NCI-H2227 treated with DMSO at 0.1 percent for 48 hours (cell line): ENCODE results near the gene CAMK1D.
"Not testable (repeated sequence)": the region's sequence is repeated elsewhere in the genome, so short reads cannot be mapped to it uniquely, and the experiment has no call there.

Experiments
- DNase-seq: peaks from one replicate; lab custom pipeline; 2025; lab: John Stamatoyannopoulos, UW

CAMK1D gene

GRCh38 chr10:12854988-12855387, 505.6 kb downstream of the CAMK1D start:
- no peak for DNase-seq

DNA sequence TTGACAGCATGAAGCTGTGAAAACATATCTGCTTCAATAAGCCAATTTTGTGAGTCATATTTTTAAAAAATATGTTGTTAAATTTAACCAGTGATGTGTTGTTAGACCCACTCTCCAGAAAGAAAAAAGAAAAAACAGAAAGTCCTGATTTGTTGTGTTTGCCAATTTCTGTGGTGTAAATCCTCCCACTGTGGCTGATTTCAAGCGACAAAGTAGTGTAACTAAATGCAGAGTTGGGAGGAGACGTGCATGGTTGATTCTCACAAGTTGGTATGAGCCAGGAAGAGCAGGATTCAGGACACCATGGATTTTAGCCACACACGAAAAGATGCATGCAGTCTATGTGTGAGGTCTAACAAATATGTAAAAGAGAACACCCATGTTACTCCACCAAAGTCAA, 513.1 kb downstream of the CAMK1D start:
- no peak for DNase-seq

DNA sequence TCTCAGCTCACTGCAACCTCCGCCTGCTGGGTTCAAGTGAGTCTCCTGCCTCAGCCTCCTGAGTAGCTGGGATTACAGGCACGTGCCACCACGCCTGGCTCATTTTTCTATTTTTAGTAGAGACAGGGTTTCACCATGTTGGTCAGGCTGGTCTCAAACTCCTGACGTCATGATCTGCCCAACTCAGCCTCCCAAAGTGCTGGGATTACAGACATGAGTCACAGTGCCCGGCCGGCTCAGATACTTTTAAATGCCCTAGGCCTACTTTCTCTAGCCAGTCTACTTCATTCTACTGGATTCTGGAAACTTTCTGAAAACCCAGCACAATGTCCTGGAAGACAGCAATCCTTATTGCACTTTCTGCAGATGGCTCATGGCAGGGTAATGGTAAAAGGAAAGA, 516.2 kb downstream of the CAMK1D start:
- not testable (repeated sequence) for DNase-seq

- no peak for DNase-seq
These were observed 518.9 kb downstream of the CAMK1D start for GRCh38 chr10:12868229-12868628.

DNA sequence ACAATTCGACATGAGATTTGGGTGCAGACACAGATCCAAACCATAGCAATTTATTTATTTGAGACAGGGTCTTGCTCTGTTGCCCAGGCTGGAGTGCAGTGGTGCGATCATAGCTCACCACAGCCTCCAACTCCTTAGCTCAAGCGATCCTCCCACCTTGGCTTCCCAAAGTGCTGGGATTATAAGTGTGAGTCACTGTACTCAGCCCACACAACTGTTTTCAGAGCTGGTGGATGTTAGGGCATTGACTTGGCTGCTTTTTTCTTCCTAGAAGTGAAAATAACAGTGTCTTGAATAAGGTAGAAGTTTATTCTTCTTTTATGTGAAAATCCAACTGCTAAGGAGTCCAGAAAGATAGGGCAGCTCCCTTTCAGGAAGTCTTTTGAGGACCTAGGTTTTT, 520.1 kb downstream of the CAMK1D start:
- DNase-seq: no peak

GRCh38 chr10:12872577-12872976, 523.2 kb downstream of the CAMK1D start:
- no peak for DNase-seq

GRCh38 chr10:12873172-12873571, 523.8 kb downstream of the CAMK1D start:
- DNase-seq: no peak

DNA sequence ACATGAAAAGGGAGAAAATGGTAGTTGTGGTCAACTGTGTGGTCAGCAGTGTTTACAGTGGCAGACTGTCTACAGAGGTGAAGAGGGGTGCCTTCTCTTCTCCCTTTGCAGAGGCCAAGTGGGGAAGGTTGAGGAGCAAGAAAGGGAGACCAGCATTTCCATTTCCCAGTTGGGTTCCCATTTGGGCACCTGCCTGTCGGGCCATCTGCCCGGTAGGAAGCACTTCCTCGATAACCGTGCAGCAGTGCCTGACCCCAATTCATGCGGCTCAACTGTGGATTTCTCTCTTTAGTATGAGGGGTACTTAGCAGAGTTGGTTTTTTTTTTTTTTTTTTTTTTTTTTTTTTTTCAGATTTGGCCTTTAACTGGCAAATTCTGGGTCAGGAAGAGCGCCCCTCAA, 525.2 kb downstream of the CAMK1D start:
- DNase-seq: no peak

DNA sequence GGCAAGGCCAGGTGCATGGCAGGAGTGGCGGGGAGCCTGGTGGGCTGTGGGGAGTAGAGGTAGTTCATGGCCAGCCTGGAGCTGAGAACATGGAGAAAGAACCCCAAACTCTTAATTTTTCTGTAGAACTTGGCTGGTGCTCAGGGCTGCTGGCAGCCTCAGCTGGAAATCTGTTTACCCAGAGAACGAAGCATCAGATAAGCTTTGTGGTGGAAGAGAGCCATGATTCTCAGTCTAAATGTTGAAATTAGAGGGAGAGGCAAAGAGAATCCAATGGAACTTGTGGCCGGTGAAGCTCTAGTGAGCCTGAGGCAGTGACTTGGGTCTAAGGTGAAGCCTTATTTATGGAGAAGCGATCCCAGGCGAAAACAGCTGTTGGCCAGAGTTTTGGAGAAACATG, 525.8 kb downstream of the CAMK1D start:
- no peak for DNase-seq

DNA sequence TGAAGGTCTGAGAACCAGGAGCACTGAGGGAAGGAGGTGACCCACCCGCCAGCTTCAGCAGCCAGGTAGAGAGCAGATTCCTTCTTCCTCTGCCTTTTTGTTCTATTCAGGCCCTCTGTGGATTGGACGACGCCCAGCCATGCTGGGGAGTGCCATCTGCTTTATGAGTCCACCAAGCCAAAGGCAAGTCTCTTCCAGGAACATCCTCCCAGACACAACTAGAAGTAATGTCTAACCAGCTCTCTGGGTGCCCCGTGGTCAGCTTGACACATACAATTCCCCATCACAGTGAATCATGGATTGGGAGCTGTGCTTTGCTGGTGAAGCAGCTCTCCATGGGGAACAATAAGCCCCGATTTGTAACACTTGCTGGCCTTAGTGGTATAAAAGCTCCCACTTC, 526.9 kb downstream of the CAMK1D start:
- no peak for DNase-seq

DNA sequence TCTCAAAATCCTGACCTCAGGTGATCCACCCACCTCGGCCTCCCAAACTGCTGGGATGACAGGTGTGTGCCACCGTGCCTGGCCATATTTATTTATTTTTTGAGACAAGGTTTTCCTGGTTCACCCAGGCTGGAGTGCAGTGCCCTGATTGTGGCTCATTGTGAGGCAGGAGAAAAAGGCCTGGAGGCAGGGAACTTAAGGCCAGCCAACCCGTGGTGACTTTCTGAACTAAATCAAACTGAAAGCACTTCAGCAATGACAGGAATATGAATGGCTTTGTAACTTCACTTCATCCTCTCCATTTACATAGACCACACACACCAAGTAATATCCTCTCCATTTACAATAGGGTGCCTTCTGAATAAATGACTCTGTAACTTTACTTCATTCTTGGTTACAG, 527.8 kb downstream of the CAMK1D start:
- DNase-seq: no peak

- no peak for DNase-seq
These were observed 531.1 kb downstream of the CAMK1D start for GRCh38 chr10:12880423-12880822.

- DNase-seq: no peak
These were observed 535.5 kb downstream of the CAMK1D start for GRCh38 chr10:12884851-12885250.
